HEK293 (cell line): ENCODE results near the gene SIRPB2.

Experiments
- CTCF ChIA-PET: fragments of 350-600 bp; formaldehyde crosslinking; extraction: SDS; loops from one replicate; lab custom pipeline; 2021; ENCODE audit warnings: antibody characterized with exemption; lab: Yijun Ruan, JAX
- POLR2A ChIA-PET: fragments of 300-600 bp; formaldehyde crosslinking; extraction: SDS; loops from one replicate; lab custom pipeline; 2020; ENCODE audit warnings: antibody characterized with exemption, inconsistent platforms; lab: Yijun Ruan, JAX
- H3K27ac ChIP-seq: fragments of 200-500 bp; sonication (Bioruptor generic); 2 replicates; pipeline ENCODE4 v1.5.1; 2014; ENCODE audit warnings: low read depth, low read length, control low read depth, inconsistent platforms; ENCODE audit errors: extremely low read depth
- H3K36me3 ChIP-seq, 2 experiments: fragments of 200-500 bp in 1 of 2; sonication (Bioruptor generic) in 1 of 2; 1 replicate in 1 of 2; 2 replicates in 1 of 2; pipeline ENCODE4 v1.5.1; 2014 to 2017; ENCODE audit warnings: inconsistent platforms in 2 of 2, low read length in 2 of 2; ENCODE audit not compliant: control insufficient read depth in 2 of 2, insufficient read depth in 1 of 2
- H3K4me1 ChIP-seq: fragments of 200-500 bp; sonication (Bioruptor generic); 2 replicates; pipeline ENCODE4 v1.5.1; 2014; ENCODE audit warnings: mild to moderate bottlenecking, low read length, inconsistent platforms; ENCODE audit not compliant: control insufficient read depth, insufficient read depth
- H3K4me3 ChIP-seq: 2 replicates; pipeline ENCODE4 v1.5.1; 2011; ENCODE audit warnings: low read depth, mild to moderate bottlenecking, control low read depth, low read length, moderate library complexity
- H3K9me3 ChIP-seq: fragments of 200-500 bp; sonication (Bioruptor generic); 2 replicates; pipeline ENCODE4 v1.5.1; 2014; ENCODE audit warnings: low read depth, low read length, inconsistent platforms; ENCODE audit not compliant: control insufficient read depth, insufficient read depth
- EGR2 ChIP-seq: fragments of 450-650 bp; formaldehyde crosslinking; IDR thresholded peaks from 2 replicates; pipeline ENCODE4 v1.5.1; 2016; ENCODE audit warnings: low read depth, missing biosample characterization, missing genetic modification characterization
- GLI2 ChIP-seq: fragments of 450-650 bp; formaldehyde crosslinking; IDR thresholded peaks from 2 replicates; pipeline ENCODE4; 2017; ENCODE audit warnings: missing biosample characterization, missing genetic modification characterization, low read depth, borderline replicate concordance
- GLI4 ChIP-seq: fragments of 450-650 bp; formaldehyde crosslinking; IDR thresholded peaks from 2 replicates; pipeline ENCODE4 v1.5.1; 2016; ENCODE audit warnings: missing biosample characterization, missing genetic modification characterization
- IKZF3 ChIP-seq: fragments of 450-650 bp; IDR thresholded peaks from 2 replicates; pipeline ENCODE4 v1.5.0; 2018; ENCODE audit warnings: missing biosample characterization, mild to moderate bottlenecking, missing genetic modification characterization, moderate library complexity
- KLF10 ChIP-seq: fragments of 450-650 bp; IDR thresholded peaks from 2 replicates; pipeline ENCODE4 v1.5.1; 2018; ENCODE audit warnings: missing biosample characterization, mild to moderate bottlenecking, missing genetic modification characterization
- MEIS1 ChIP-seq: sonication (generic); formaldehyde crosslinking; IDR thresholded peaks from 2 replicates; pipeline ENCODE4 v1.8.1; 2022; ENCODE audit warnings: missing genetic modification reagents, mild to moderate bottlenecking, borderline replicate concordance
- OVOL3 ChIP-seq: fragments of 450-650 bp; formaldehyde crosslinking; IDR thresholded peaks from 2 replicates; pipeline ENCODE4 v1.5.1; 2016; ENCODE audit warnings: missing biosample characterization, missing genetic modification characterization
- TCF7L2 ChIP-seq: IDR thresholded peaks from 2 replicates; pipeline ENCODE4 v1.6.1; 2011; ENCODE audit warnings: low read depth, mild to moderate bottlenecking, inconsistent platforms, low read length, moderate library complexity, borderline replicate concordance
- YY1 ChIP-seq: fragments of 450-650 bp; formaldehyde crosslinking; IDR thresholded peaks from 2 replicates; pipeline ENCODE4 v1.5.1; 2018; ENCODE audit warnings: missing biosample characterization, missing genetic modification characterization
- ZFHX2 ChIP-seq: fragments of 450-650 bp; formaldehyde crosslinking; conservative IDR thresholded peaks from 2 replicates; pipeline ENCODE4 v1.5.1; 2016; ENCODE audit warnings: missing biosample characterization, missing genetic modification characterization
- ZNF19 ChIP-seq: fragments of 450-650 bp; formaldehyde crosslinking; IDR thresholded peaks from 2 replicates; pipeline ENCODE4; 2016; ENCODE audit warnings: missing biosample characterization, missing genetic modification characterization, low read depth
- ZNF266 ChIP-seq: fragments of 450-650 bp; formaldehyde crosslinking; IDR thresholded peaks from 2 replicates; pipeline ENCODE4 v1.5.1; 2016; ENCODE audit warnings: missing biosample characterization, missing genetic modification characterization, low read depth
- ZNF274 ChIP-seq, 2 experiments: fragments of 200-500 bp in 1 of 2; fragments of 450-650 bp in 1 of 2; sonication (Bioruptor generic) in 1 of 2; formaldehyde crosslinking in 1 of 2; IDR thresholded peaks; 2 replicates each; pipeline versions ENCODE4 v1.5.1 to v1.6.1; 2014 to 2016; ENCODE audit warnings: borderline replicate concordance in 1 of 2, inconsistent platforms in 1 of 2, low read length in 1 of 2, missing biosample characterization in 1 of 2, missing genetic modification characterization in 1 of 2
- ZNF341 ChIP-seq: fragments of 450-650 bp; formaldehyde crosslinking; IDR thresholded peaks from 2 replicates; pipeline ENCODE4; 2016; ENCODE audit warnings: low read depth, missing biosample characterization, missing genetic modification characterization
- ZNF404 ChIP-seq: fragments of 450-650 bp; formaldehyde crosslinking; IDR thresholded peaks from 2 replicates; pipeline ENCODE4 v1.5.1; 2017; ENCODE audit warnings: missing biosample characterization, missing genetic modification characterization
- ZNF561 ChIP-seq: fragments of 450-650 bp; IDR thresholded peaks from 2 replicates; pipeline ENCODE4 v1.5.1; 2018; ENCODE audit warnings: missing biosample characterization, missing genetic modification characterization, borderline replicate concordance
- ZNF623 ChIP-seq: fragments of 450-650 bp; formaldehyde crosslinking; IDR thresholded peaks from 2 replicates; pipeline ENCODE4 v1.5.1; 2016; ENCODE audit warnings: missing biosample characterization, missing genetic modification characterization
- ZNF629 ChIP-seq: fragments of 450-650 bp; formaldehyde crosslinking; IDR thresholded peaks from 2 replicates; pipeline ENCODE4 v1.5.1; 2017; ENCODE audit warnings: missing biosample characterization, missing genetic modification characterization
- ZNF707 ChIP-seq: fragments of 450-650 bp; formaldehyde crosslinking; IDR thresholded peaks from 2 replicates; pipeline ENCODE4 v1.5.1; 2016; ENCODE audit warnings: missing biosample characterization, missing genetic modification characterization
- TF ChIP-seq, protein P1 (sequence below): fragments of 450-650 bp; formaldehyde crosslinking; IDR thresholded peaks from 2 replicates; pipeline ENCODE4 v1.5.1; 2016; ENCODE audit warnings: missing biosample characterization, missing genetic modification characterization
- TF ChIP-seq, protein P2 (sequence below): fragments of 450-650 bp; formaldehyde crosslinking; IDR thresholded peaks from 2 replicates; pipeline ENCODE4 v1.5.1; 2017; ENCODE audit warnings: missing biosample characterization, missing genetic modification characterization
- TF ChIP-seq, protein P3 (sequence below): fragments of 450-650 bp; formaldehyde crosslinking; conservative IDR thresholded peaks from 2 replicates; pipeline ENCODE4 v1.5.1; 2016; ENCODE audit warnings: low read depth, missing biosample characterization, missing genetic modification characterization
- TF ChIP-seq, protein P4 (sequence below): fragments of 450-650 bp; formaldehyde crosslinking; IDR thresholded peaks from 2 replicates; pipeline ENCODE4 v1.5.1; 2017; ENCODE audit warnings: missing biosample characterization, missing genetic modification characterization
- TF ChIP-seq, protein P5 (sequence below): IDR thresholded peaks from 2 replicates; pipeline ENCODE4 v1.6.1; 2011; ENCODE audit warnings: mild to moderate bottlenecking, low read depth, low read length, borderline replicate concordance

Gene SIRPB2

DNA sequence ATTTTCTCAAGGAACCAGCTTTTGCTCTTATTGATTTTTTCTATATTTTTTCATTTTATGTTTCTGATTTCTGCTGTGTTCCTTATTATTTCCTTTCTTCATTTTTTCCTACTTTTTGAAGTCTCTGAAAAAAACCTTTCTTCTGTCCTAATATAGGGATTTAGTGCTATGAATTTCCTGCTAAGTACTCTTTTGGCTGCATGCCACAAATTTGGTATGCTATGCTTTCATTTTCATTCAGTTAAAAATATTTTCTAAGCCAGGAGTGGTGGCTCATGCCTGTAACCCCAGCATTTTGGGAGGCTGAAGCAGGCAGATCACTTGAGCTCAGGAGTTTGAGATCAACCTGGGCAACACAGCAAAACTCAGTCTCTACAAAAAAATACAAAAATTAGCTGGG is 35.7 kb upstream of the SIRPB2 start (continued):
- TF ChIP-seq, protein P1, sequence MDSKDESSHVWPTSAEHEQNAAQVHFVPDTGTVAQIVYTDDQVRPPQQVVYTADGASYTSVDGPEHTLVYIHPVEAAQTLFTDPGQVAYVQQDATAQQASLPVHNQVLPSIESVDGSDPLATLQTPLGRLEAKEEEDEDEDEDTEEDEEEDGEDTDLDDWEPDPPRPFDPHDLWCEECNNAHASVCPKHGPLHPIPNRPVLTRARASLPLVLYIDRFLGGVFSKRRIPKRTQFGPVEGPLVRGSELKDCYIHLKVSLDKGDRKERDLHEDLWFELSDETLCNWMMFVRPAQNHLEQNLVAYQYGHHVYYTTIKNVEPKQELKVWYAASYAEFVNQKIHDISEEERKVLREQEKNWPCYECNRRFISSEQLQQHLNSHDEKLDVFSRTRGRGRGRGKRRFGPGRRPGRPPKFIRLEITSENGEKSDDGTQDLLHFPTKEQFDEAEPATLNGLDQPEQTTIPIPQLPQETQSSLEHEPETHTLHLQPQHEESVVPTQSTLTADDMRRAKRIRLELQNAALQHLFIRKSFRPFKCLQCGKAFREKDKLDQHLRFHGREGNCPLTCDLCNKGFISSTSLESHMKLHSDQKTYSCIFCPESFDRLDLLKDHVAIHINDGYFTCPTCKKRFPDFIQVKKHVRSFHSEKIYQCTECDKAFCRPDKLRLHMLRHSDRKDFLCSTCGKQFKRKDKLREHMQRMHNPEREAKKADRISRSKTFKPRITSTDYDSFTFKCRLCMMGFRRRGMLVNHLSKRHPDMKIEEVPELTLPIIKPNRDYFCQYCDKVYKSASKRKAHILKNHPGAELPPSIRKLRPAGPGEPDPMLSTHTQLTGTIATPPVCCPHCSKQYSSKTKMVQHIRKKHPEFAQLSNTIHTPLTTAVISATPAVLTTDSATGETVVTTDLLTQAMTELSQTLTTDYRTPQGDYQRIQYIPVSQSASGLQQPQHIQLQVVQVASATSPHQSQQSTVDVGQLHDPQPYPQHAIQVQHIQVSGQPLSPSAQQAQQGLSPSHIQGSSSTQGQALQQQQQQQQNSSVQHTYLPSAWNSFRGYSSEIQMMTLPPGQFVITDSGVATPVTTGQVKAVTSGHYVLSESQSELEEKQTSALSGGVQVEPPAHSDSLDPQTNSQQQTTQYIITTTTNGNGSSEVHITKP (tag by site-specific recombination) = no peak
- TF ChIP-seq ZNF19 (no peak), ZNF707 (no peak)
- TF ChIP-seq, protein P2, sequence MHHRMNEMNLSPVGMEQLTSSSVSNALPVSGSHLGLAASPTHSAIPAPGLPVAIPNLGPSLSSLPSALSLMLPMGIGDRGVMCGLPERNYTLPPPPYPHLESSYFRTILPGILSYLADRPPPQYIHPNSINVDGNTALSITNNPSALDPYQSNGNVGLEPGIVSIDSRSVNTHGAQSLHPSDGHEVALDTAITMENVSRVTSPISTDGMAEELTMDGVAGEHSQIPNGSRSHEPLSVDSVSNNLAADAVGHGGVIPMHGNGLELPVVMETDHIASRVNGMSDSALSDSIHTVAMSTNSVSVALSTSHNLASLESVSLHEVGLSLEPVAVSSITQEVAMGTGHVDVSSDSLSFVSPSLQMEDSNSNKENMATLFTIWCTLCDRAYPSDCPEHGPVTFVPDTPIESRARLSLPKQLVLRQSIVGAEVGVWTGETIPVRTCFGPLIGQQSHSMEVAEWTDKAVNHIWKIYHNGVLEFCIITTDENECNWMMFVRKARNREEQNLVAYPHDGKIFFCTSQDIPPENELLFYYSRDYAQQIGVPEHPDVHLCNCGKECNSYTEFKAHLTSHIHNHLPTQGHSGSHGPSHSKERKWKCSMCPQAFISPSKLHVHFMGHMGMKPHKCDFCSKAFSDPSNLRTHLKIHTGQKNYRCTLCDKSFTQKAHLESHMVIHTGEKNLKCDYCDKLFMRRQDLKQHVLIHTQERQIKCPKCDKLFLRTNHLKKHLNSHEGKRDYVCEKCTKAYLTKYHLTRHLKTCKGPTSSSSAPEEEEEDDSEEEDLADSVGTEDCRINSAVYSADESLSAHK = no peak

DNA sequence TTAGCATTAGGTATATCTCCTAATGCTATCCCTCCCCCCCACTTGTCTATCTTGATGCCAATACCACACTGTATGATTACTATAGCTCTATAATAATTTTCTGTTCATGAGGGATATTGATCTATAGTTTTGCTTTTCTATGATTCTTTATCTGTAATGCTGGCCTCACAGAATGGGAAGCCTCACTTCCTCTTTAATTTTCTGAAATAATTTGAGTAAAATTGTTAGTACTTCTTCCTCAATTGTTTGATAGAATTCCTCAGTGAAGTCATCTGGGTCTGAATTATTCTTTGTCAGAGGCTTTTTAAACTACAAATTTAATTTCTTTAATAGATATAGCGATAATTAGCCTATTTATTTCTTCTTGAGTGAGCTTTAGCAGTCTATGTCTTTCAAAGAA is 35.1 kb upstream of the SIRPB2 start:
- H3K4me1 ChIP-seq = no peaks in the 10 kb centered on the region
- no peaks in the 10 kb centered on the region for H3K36me3 ChIP-seq
- CTCF ChIA-PET = interaction anchor here (3.0 kb wide), 1 partner anchor 23 kb away, joined by 19 read pairs; no protein-coding TSS in a partner anchor
- no peak overlapping the region for H3K27ac ChIP-seq
- no peak for TF ChIP-seq ZFHX2
- no peak for TF ChIP-seq KLF10 (tag by site-specific recombination)
- no peak for TF ChIP-seq ZNF629
- no peak for TF ChIP-seq ZNF623
- TF ChIP-seq ZNF274 (IDR thresholded peaks at IDR 0.05; ENCODE audit: low read length) = no peak
- TF ChIP-seq ZNF274 (tag by site-specific recombination; IDR thresholded peaks at IDR 0.05; ENCODE audit: borderline replicate concordance) = no peak
- TF ChIP-seq GLI2 (tag by site-specific recombination) = no peak
- TF ChIP-seq ZNF404 (tag by site-specific recombination) = no peak
- TF ChIP-seq GLI4 (tag by site-specific recombination) = no peak
- TF ChIP-seq MEIS1 (CRISPR knock-in tag) = no peak
- no peak for TF ChIP-seq ZNF266 (tag by site-specific recombination)
- TF ChIP-seq ZNF341 (tag by site-specific recombination) = no peak
- no peak for TF ChIP-seq IKZF3 (tag by site-specific recombination)
- TF ChIP-seq TCF7L2 = no peak
- TF ChIP-seq EGR2 = no peak
- TF ChIP-seq OVOL3 = no peak
- TF ChIP-seq, protein P3, sequence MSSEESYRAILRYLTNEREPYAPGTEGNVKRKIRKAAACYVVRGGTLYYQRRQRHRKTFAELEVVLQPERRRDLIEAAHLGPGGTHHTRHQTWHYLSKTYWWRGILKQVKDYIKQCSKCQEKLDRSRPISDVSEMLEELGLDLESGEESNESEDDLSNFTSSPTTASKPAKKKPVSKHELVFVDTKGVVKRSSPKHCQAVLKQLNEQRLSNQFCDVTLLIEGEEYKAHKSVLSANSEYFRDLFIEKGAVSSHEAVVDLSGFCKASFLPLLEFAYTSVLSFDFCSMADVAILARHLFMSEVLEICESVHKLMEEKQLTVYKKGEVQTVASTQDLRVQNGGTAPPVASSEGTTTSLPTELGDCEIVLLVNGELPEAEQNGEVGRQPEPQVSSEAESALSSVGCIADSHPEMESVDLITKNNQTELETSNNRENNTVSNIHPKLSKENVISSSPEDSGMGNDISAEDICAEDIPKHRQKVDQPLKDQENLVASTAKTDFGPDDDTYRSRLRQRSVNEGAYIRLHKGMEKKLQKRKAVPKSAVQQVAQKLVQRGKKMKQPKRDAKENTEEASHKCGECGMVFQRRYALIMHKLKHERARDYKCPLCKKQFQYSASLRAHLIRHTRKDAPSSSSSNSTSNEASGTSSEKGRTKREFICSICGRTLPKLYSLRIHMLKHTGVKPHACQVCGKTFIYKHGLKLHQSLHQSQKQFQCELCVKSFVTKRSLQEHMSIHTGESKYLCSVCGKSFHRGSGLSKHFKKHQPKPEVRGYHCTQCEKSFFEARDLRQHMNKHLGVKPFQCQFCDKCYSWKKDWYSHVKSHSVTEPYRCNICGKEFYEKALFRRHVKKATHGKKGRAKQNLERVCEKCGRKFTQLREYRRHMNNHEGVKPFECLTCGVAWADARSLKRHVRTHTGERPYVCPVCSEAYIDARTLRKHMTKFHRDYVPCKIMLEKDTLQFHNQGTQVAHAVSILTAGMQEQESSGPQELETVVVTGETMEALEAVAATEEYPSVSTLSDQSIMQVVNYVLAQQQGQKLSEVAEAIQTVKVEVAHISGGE = no peak
- TF ChIP-seq, protein P4, sequence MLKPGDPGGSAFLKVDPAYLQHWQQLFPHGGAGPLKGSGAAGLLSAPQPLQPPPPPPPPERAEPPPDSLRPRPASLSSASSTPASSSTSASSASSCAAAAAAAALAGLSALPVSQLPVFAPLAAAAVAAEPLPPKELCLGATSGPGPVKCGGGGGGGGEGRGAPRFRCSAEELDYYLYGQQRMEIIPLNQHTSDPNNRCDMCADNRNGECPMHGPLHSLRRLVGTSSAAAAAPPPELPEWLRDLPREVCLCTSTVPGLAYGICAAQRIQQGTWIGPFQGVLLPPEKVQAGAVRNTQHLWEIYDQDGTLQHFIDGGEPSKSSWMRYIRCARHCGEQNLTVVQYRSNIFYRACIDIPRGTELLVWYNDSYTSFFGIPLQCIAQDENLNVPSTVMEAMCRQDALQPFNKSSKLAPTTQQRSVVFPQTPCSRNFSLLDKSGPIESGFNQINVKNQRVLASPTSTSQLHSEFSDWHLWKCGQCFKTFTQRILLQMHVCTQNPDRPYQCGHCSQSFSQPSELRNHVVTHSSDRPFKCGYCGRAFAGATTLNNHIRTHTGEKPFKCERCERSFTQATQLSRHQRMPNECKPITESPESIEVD (tag by site-specific recombination) = no peak
- no peak for TF ChIP-seq ZNF561 (tag by site-specific recombination)
- TF ChIP-seq, protein P5, sequence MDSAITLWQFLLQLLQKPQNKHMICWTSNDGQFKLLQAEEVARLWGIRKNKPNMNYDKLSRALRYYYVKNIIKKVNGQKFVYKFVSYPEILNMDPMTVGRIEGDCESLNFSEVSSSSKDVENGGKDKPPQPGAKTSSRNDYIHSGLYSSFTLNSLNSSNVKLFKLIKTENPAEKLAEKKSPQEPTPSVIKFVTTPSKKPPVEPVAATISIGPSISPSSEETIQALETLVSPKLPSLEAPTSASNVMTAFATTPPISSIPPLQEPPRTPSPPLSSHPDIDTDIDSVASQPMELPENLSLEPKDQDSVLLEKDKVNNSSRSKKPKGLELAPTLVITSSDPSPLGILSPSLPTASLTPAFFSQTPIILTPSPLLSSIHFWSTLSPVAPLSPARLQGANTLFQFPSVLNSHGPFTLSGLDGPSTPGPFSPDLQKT = no peak
- no peak for TF ChIP-seq YY1
- TF ChIP-seq, all 188 proteins: peak for 0
- POLR2A ChIA-PET = no interaction called here
- Histone ChIP-seq H3K4me3 (no peak overlapping the region), H3K9me3 (no peaks in the 10 kb centered on the region)
